Measurements from ENCODE around the gene PLA2G4E.

The PLA2G4E gene

DNA sequence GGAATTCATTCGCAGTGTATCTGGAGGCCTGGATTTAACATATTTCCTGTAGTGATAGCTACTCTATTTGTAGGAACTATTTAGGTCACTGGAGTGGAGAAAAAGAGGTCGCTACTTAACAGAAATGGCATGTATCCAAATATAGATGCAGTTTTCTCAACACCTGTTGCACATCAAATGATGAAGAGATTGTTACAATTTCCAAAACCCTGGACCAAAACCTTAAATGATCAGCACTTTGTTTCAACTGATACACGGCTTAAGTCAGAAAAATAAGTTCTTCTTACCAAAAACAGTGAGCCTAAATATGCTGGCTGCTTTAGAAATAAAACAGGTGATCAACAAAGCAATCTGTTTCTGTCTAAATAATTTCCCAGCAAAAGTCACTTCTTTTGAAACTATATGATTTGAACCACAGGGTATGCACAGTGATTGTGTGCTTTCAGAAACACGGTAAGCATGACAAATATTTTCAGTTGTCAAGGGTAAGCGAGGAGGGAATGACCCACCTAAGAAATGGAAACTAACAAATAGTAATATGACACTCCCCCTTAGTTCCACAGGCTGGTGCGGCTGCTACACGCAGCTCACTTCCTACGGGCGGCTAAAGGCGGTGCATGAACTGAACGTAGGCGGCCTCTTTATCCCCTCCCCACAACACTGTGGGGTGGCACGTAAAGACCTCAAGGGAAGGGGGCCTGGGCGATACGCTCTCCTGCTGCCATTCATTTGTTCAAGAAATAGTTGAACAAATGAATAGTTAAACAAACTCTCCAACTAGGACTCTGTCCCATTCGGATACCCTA, 49.5 kb downstream of the PLA2G4E start:
- intact Hi-C loops (cut with DNase I; ENCODE audit: low total_unique reads) = loop anchor here (5.0 kb wide), 2 partner anchors 39 to 144 kb away; partner anchors contain the start of gene JMJD7
- peaks cover 0 to 54% (median 32%) of the 10 kb centered on the region in 4 donors for H3K4me1 ChIP-seq
- peak overlapping the region; percentile 92 to 99 for H3K4me3 ChIP-seq
- peak overlapping the region; percentile 92 to 97 for H3K27ac ChIP-seq
- H3K27me3 ChIP-seq = no peaks in the 10 kb centered on the region
- TF ChIP-seq, protein P1, sequence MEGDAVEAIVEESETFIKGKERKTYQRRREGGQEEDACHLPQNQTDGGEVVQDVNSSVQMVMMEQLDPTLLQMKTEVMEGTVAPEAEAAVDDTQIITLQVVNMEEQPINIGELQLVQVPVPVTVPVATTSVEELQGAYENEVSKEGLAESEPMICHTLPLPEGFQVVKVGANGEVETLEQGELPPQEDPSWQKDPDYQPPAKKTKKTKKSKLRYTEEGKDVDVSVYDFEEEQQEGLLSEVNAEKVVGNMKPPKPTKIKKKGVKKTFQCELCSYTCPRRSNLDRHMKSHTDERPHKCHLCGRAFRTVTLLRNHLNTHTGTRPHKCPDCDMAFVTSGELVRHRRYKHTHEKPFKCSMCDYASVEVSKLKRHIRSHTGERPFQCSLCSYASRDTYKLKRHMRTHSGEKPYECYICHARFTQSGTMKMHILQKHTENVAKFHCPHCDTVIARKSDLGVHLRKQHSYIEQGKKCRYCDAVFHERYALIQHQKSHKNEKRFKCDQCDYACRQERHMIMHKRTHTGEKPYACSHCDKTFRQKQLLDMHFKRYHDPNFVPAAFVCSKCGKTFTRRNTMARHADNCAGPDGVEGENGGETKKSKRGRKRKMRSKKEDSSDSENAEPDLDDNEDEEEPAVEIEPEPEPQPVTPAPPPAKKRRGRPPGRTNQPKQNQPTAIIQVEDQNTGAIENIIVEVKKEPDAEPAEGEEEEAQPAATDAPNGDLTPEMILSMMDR (IDR thresholded peaks at IDR 0.05) = peak; percentile 15 to 34
- DNase-seq = peak; percentile 69 to 78
- H3K9me3 ChIP-seq = no peaks in the 10 kb centered on the region
- no peaks in the 10 kb centered on the region for H3K36me3 ChIP-seq

DNA sequence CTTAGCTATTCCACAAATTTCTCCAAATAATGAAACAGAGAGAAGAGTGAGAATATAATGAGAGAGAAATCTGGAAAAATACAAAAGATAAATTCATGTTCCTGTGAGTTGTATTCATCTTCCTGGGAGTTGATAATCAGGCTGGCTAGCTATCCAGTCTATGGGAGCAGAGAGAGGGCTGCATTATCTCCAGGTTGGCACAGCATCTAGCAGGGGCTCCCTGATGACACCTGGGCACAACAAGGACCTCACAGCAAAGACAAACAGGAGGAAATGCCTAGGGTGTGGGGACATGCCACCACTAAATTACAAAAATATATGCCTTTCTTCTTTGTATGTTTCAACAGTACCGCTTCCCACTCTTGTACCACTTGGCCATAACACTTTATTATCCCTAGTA, 50.4 kb downstream of the PLA2G4E start:
- Histone ChIP-seq H3K4me3 (peak overlapping the region; percentile 1 to 99), H3K36me3 (no peaks in the 10 kb centered on the region), H3K27ac (peak overlapping the region; percentile 92 to 97), H3K9me3 (no peaks in the 10 kb centered on the region), H3K4me1 (peaks cover 0 to 61% (median 38%) of the 10 kb centered on the region in 4 donors), H3K27me3 (no peaks in the 10 kb centered on the region)
- peak in 1 of 2 donors; percentile 15 for DNase-seq
- intact Hi-C loops (cut with DNase I; ENCODE audit: low total_unique reads) = loop anchor here (5.0 kb wide), 2 partner anchors 38 to 143 kb away; partner anchors contain the start of gene JMJD7
- TF ChIP-seq, protein P1 (IDR thresholded peaks at IDR 0.05) = no peak

DNA sequence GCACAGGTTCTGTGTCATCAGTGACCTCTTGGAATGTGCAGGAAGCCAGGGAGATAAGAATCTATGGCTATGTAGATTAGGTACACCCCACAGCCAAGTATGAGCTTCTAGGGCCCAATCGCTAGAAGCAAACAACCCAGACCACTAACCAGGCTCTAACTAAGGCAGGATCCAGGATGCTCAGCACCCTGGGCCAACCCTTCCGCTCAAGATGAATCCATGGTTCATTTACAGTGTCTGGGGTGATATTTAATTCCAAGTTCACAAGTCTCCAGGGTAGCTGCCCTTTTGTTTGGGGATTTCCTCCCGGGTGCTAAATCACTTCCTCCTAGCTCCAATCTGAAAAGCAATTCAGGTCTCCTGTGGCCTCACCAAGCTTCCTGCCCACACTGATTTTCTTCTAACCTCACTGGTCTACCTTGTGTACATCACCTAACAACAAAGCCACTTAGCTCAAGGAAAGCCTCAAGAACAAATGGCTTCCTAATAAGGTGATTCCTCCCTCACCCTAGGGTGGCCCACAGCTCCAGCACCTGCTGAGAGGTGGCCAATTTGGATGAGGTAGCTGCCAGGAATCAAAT, 50.9 kb downstream of the PLA2G4E start:
- Histone ChIP-seq H3K4me3 (peak overlapping the region in 1 of 2 donors; percentile 1), H3K9me3 (no peaks in the 10 kb centered on the region), H3K36me3 (no peaks in the 10 kb centered on the region), H3K27ac (peak overlapping the region; percentile 92 to 97), H3K27me3 (no peaks in the 10 kb centered on the region), H3K4me1 (peaks cover 0 to 61% (median 38%) of the 10 kb centered on the region in 4 donors)
- TF ChIP-seq, protein P1 (IDR thresholded peaks at IDR 0.05) = no peak
- DNase-seq = peak in 1 of 2 donors; percentile 23
- intact Hi-C loops (cut with DNase I; ENCODE audit: low total_unique reads) = loop anchor here (5.0 kb wide), 2 partner anchors 38 to 143 kb away; partner anchors contain the start of gene JMJD7

DNA sequence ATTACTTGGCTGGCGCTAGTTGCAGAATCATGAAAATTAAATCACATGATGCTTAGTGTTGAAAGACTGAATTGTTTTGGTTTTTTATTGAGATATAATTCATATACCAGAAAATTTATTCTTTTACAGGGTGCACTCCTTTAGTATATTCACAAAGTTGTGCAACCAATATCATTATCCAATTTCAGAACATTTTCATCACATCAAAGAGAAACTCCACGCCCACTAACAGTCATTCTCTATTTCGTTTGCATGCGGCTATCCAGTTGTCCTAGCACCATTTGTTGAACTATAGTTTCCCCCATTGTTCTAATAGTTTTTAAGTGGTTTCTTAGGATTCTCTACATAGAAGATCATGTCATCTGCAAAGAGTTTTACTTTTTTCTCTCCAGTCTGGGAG, 52.1 kb downstream of the PLA2G4E start:
- Histone ChIP-seq H3K4me3 (no peak overlapping the region), H3K27ac (peak overlapping the region; percentile 92 to 97), H3K36me3 (no peaks in the 10 kb centered on the region), H3K9me3 (no peaks in the 10 kb centered on the region), H3K27me3 (no peaks in the 10 kb centered on the region), H3K4me1 (peaks cover 0 to 61% (median 38%) of the 10 kb centered on the region in 4 donors)
- DNase-seq = no peak
- intact Hi-C loops (cut with DNase I; ENCODE audit: low total_unique reads) = no loop called here
- TF ChIP-seq, protein P1 (IDR thresholded peaks at IDR 0.05) = no peak

DNA sequence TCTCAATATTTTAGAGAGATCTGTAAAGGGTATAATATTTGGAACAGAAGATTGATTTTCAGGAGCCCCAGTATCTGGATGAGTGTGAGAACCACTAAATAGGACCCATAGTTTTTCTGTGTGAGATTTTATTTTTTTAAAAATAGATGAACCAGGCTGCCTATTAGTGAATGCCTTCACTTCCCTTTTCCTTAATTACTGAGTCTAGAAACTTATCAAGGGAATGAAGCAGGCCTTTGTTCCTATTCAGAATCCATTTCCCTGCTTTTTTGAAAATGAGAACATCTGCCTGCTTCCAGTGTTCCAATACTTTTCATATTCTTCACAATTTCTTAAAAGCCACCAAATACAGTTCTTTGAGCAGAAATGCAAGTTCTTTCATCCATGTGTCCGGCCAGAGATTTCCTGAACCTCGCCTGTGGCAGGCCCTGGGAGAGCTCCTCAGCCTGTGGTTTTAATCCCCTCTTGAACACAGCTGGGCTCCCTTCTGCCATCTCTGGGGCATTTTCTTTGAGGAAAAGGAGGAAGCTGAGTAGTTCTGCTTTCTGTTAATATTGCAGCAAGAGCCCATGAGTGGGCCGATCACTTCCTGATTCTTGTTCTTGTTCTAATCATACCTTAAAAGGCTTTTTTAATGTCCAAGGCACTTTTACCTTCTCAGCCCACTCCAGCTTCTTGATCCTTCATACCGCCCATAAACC, 53.2 kb downstream of the PLA2G4E start:
- no peaks in the 10 kb centered on the region for H3K9me3 ChIP-seq
- no peaks in the 10 kb centered on the region for H3K36me3 ChIP-seq
- H3K4me3 ChIP-seq = no peak overlapping the region
- H3K4me1 ChIP-seq = peaks cover 0 to 57% (median 38%) of the 10 kb centered on the region in 4 donors
- intact Hi-C loops (cut with DNase I; ENCODE audit: low total_unique reads) = no loop called here
- peak; percentile 67 to 70 for DNase-seq
- H3K27ac ChIP-seq = peak overlapping the region; percentile 65 to 97
- no peaks in the 10 kb centered on the region for H3K27me3 ChIP-seq
- TF ChIP-seq, protein P1 (IDR thresholded peaks at IDR 0.05) = no peak
